IPS-15b (cell line): ENCODE measurements around the gene PRDM12.

ENCODE experiments used
- H3K27me3 ChIP-seq: one replicate; pipeline ENCODE4 v1.6.1; 2013; ENCODE audit warnings: low read length; ENCODE audit not compliant: control insufficient read depth, insufficient read depth
- H3K36me3 ChIP-seq: one replicate; pipeline ENCODE4 v1.6.1; 2013; ENCODE audit warnings: low read length; ENCODE audit not compliant: control insufficient read depth, insufficient read depth
- H3K4me1 ChIP-seq: one replicate; pipeline ENCODE4 v1.6.1; 2013; ENCODE audit warnings: mild to moderate bottlenecking, low read length; ENCODE audit not compliant: control insufficient read depth, insufficient read depth
- H3K4me3 ChIP-seq: one replicate; pipeline ENCODE4 v1.5.1; 2013; ENCODE audit warnings: low read depth, low read length
- H3K9ac ChIP-seq: one replicate; pipeline ENCODE4 v1.6.1; 2013; ENCODE audit warnings: low read depth, mild to moderate bottlenecking, low read length
- H3K9me3 ChIP-seq: one replicate; pipeline ENCODE4 v1.6.1; 2013; ENCODE audit warnings: mild to moderate bottlenecking, low read length; ENCODE audit not compliant: control insufficient read depth, insufficient read depth

PRDM12 gene

GRCh38 chr9:130728721-130729120 lies 64.3 kb downstream of the PRDM12 start:
- H3K4me1 ChIP-seq = no peaks in the 10 kb centered on the region
- H3K36me3 ChIP-seq = no peaks in the 10 kb centered on the region
- no peaks in the 10 kb centered on the region for H3K9me3 ChIP-seq
- H3K4me3 ChIP-seq = no peak overlapping the region
- H3K27me3 ChIP-seq = no peaks in the 10 kb centered on the region
- H3K9ac ChIP-seq = no peak overlapping the region

- H3K4me3 ChIP-seq = no peak overlapping the region
These were observed 64.8 kb downstream of the PRDM12 start for GRCh38 chr9:130729145-130729544.

GRCh38 chr9:130731355-130731754 lies 67.0 kb downstream of the PRDM12 start:
- Histone ChIP-seq H3K4me1 (no peaks in the 10 kb centered on the region), H3K4me3 (no peak overlapping the region), H3K36me3 (no peaks in the 10 kb centered on the region), H3K9me3 (no peaks in the 10 kb centered on the region), H3K27me3 (no peaks in the 10 kb centered on the region), H3K9ac (no peak overlapping the region)

More at GRCh38 chr9:130729145-130729544, 64.8 kb downstream of the PRDM12 start:
- Histone ChIP-seq H3K4me1 (no peaks in the 10 kb centered on the region), H3K36me3 (no peaks in the 10 kb centered on the region), H3K9ac (no peak overlapping the region), H3K27me3 (no peaks in the 10 kb centered on the region), H3K9me3 (no peaks in the 10 kb centered on the region)

- no peaks in the 10 kb centered on the region for H3K36me3 ChIP-seq
These were observed 67.7 kb downstream of the PRDM12 start for GRCh38 chr9:130732136-130732535.

More at GRCh38 chr9:130732136-130732535, 67.7 kb downstream of the PRDM12 start:
- Histone ChIP-seq H3K27me3 (no peaks in the 10 kb centered on the region), H3K4me3 (no peak overlapping the region), H3K4me1 (no peaks in the 10 kb centered on the region), H3K9me3 (no peaks in the 10 kb centered on the region), H3K9ac (no peak overlapping the region)
